ENCODE measurements around the gene GYS2.

Gene GYS2

GRCh38 chr12:21617030-21617429 lies 12.4 kb upstream of the GYS2 start:
- TF ChIP-seq GATA2 (IDR thresholded peaks at IDR 0.05; ENCODE audit: low read depth, low read length) (no peak), GATA3 (IDR thresholded peaks at IDR 0.05; ENCODE audit: low read depth, low read length) (no peak)

- TF ChIP-seq GATA3 (IDR thresholded peaks at IDR 0.05; ENCODE audit: low read depth, low read length) (no peak), GATA2 (IDR thresholded peaks at IDR 0.05; ENCODE audit: low read depth, low read length) (no peak)
Observed at GRCh38 chr12:21615431-21615830, 10.8 kb upstream of the GYS2 start.

- no peak for TF ChIP-seq GATA2 (IDR thresholded peaks at IDR 0.05; ENCODE audit: low read depth, low read length)
- TF ChIP-seq GATA3 (IDR thresholded peaks at IDR 0.05; ENCODE audit: low read depth, low read length): no peak
Observed at GRCh38 chr12:21614506-21614905, 9.9 kb upstream of the GYS2 start.

GRCh38 chr12:21613931-21614330 lies 9.3 kb upstream of the GYS2 start:
- TF ChIP-seq GATA2 (IDR thresholded peaks at IDR 0.05; ENCODE audit: low read depth, low read length) (no peak), GATA3 (IDR thresholded peaks at IDR 0.05; ENCODE audit: low read depth, low read length) (no peak)

GRCh38 chr12:21608196-21608595 lies 3.5 kb upstream of the GYS2 start:
- TF ChIP-seq GATA3 (IDR thresholded peaks at IDR 0.05; ENCODE audit: low read depth, low read length) (no peak), GATA2 (IDR thresholded peaks at IDR 0.05; ENCODE audit: low read depth, low read length) (no peak)

- TF ChIP-seq GATA3 (IDR thresholded peaks at IDR 0.05; ENCODE audit: low read depth, low read length): no peak
- TF ChIP-seq GATA2 (IDR thresholded peaks at IDR 0.05; ENCODE audit: low read depth, low read length): no peak
Observed at GRCh38 chr12:21607701-21608100, 3.1 kb upstream of the GYS2 start.

GRCh38 chr12:21606175-21606574 lies 1.5 kb upstream of the GYS2 start:
- TF ChIP-seq GATA2 (IDR thresholded peaks at IDR 0.05; ENCODE audit: low read depth, low read length) (no peak), GATA3 (IDR thresholded peaks at IDR 0.05; ENCODE audit: low read depth, low read length) (no peak)

- TF ChIP-seq GATA2 (IDR thresholded peaks at IDR 0.05; ENCODE audit: low read depth, low read length) (no peak), GATA3 (IDR thresholded peaks at IDR 0.05; ENCODE audit: low read depth, low read length) (no peak)
Observed at GRCh38 chr12:21602774-21603173, 1.9 kb downstream of the GYS2 start.

- no peak for TF ChIP-seq GATA3 (IDR thresholded peaks at IDR 0.05; ENCODE audit: low read depth, low read length)
Observed at GRCh38 chr12:21600196-21600595, 4.5 kb downstream of the GYS2 start.

- TF ChIP-seq GATA3 (IDR thresholded peaks at IDR 0.05; ENCODE audit: low read depth, low read length) (no peak), GATA2 (IDR thresholded peaks at IDR 0.05; ENCODE audit: low read depth, low read length) (no peak)
Observed at GRCh38 chr12:21599143-21599999, 5.3 kb downstream of the GYS2 start.

GRCh38 chr12:21598651-21599050 lies 6.0 kb downstream of the GYS2 start:
- TF ChIP-seq GATA3 (IDR thresholded peaks at IDR 0.05; ENCODE audit: low read depth, low read length): no peak
- TF ChIP-seq GATA2 (IDR thresholded peaks at IDR 0.05; ENCODE audit: low read depth, low read length): no peak

- no peak for TF ChIP-seq GATA2 (IDR thresholded peaks at IDR 0.05; ENCODE audit: low read depth, low read length)
- no peak for TF ChIP-seq GATA3 (IDR thresholded peaks at IDR 0.05; ENCODE audit: low read depth, low read length)
Observed at GRCh38 chr12:21585485-21585884, 19.2 kb downstream of the GYS2 start.

GRCh38 chr12:21583587-21583986 lies 21.1 kb downstream of the GYS2 start:
- no peak for TF ChIP-seq GATA3 (IDR thresholded peaks at IDR 0.05; ENCODE audit: low read depth, low read length)
- TF ChIP-seq GATA2 (IDR thresholded peaks at IDR 0.05; ENCODE audit: low read depth, low read length): no peak

GRCh38 chr12:21580748-21581516 lies 23.7 kb downstream of the GYS2 start:
- TF ChIP-seq GATA2 (IDR thresholded peaks at IDR 0.05; ENCODE audit: low read depth, low read length): no peak
- TF ChIP-seq GATA3 (IDR thresholded peaks at IDR 0.05; ENCODE audit: low read depth, low read length): no peak

GRCh38 chr12:21577516-21577915 lies 27.1 kb downstream of the GYS2 start:
- no peak for TF ChIP-seq GATA3 (IDR thresholded peaks at IDR 0.05; ENCODE audit: low read depth, low read length)
- TF ChIP-seq GATA2 (IDR thresholded peaks at IDR 0.05; ENCODE audit: low read depth, low read length): no peak
